ENCODE results near the gene REP15. TPM values are rescaled to one million over a fixed set of nuclear protein-coding genes. Genes with fewer than 3 reads are reported as not detected.

REP15 gene
- total RNA-seq, 1 donor, result 4.0 TPM

- H3K4me1 ChIP-seq (ENCODE audit: insufficient read depth, low read length), result peaks cover 7% of the 10 kb centered on the region
- no peak overlapping the region for H2AFZ ChIP-seq (ENCODE audit: low read length)
- no peak for TF ChIP-seq CTCF (IDR thresholded peaks at IDR 0.05; ENCODE audit: extremely low read depth, low read depth, low read length)
- DNase-seq (ENCODE audit: insufficient read length, low spot score, missing footprints), result no peak
- H3K4me2 ChIP-seq (ENCODE audit: insufficient read depth, low read length), result no peak overlapping the region
- no peak overlapping the region for H3K4me3 ChIP-seq (ENCODE audit: insufficient read depth, low read length)
- H3K36me3 ChIP-seq (ENCODE audit: insufficient read depth, low read length), result peaks cover 97% of the 10 kb centered on the region
- peaks cover 3% of the 10 kb centered on the region for H4K20me1 ChIP-seq (ENCODE audit: insufficient read depth, low read length)
- H3K27ac ChIP-seq (ENCODE audit: low read depth, low read length), result no peak overlapping the region
- H3K79me2 ChIP-seq (ENCODE audit: insufficient read depth, low read length), result peaks cover 3% of the 10 kb centered on the region
- no peaks in the 10 kb centered on the region for H3K9me3 ChIP-seq (ENCODE audit: low read depth, low read length)
- no peaks in the 10 kb centered on the region for H3K27me3 ChIP-seq (ENCODE audit: insufficient read depth, low read length)
These were observed 11.0 kb upstream of the REP15 start for GRCh38 chr12:27685274-27685673.

GRCh38 chr12:27686147-27686546, 10.1 kb upstream of the REP15 start:
- no peak for TF ChIP-seq CTCF (IDR thresholded peaks at IDR 0.05; ENCODE audit: extremely low read depth, low read depth, low read length)
- H3K36me3 ChIP-seq (ENCODE audit: insufficient read depth, low read length), result peaks cover 97% of the 10 kb centered on the region

GRCh38 chr12:27688671-27689070, 7.6 kb upstream of the REP15 start:
- no peaks in the 10 kb centered on the region for H3K4me1 ChIP-seq (ENCODE audit: insufficient read depth, low read length)
- no peaks in the 10 kb centered on the region for H3K27me3 ChIP-seq (ENCODE audit: insufficient read depth, low read length)
- H3K79me2 ChIP-seq (ENCODE audit: insufficient read depth, low read length), result peaks cover 3% of the 10 kb centered on the region
- H3K4me3 ChIP-seq (ENCODE audit: insufficient read depth, low read length), result no peak overlapping the region
- peaks cover 3% of the 10 kb centered on the region for H4K20me1 ChIP-seq (ENCODE audit: insufficient read depth, low read length)
- no peak overlapping the region for H3K4me2 ChIP-seq (ENCODE audit: insufficient read depth, low read length)
- DNase-seq (ENCODE audit: insufficient read length, low spot score, missing footprints), result no peak
- TF ChIP-seq CTCF (IDR thresholded peaks at IDR 0.05; ENCODE audit: extremely low read depth, low read depth, low read length), result no peak
- H3K36me3 ChIP-seq (ENCODE audit: insufficient read depth, low read length), result peaks cover 98% of the 10 kb centered on the region
- H3K27ac ChIP-seq (ENCODE audit: low read depth, low read length), result no peak overlapping the region
- no peaks in the 10 kb centered on the region for H3K9me3 ChIP-seq (ENCODE audit: low read depth, low read length)
- no peak overlapping the region for H2AFZ ChIP-seq (ENCODE audit: low read length)

More at GRCh38 chr12:27686147-27686546, 10.1 kb upstream of the REP15 start:
- no peaks in the 10 kb centered on the region for H3K27me3 ChIP-seq (ENCODE audit: insufficient read depth, low read length)
- peaks cover 3% of the 10 kb centered on the region for H4K20me1 ChIP-seq (ENCODE audit: insufficient read depth, low read length)
- no peak overlapping the region for H2AFZ ChIP-seq (ENCODE audit: low read length)
- DNase-seq (ENCODE audit: insufficient read length, low spot score, missing footprints), result no peak
- no peaks in the 10 kb centered on the region for H3K9me3 ChIP-seq (ENCODE audit: low read depth, low read length)
- no peak overlapping the region for H3K4me2 ChIP-seq (ENCODE audit: insufficient read depth, low read length)
- peaks cover 7% of the 10 kb centered on the region for H3K4me1 ChIP-seq (ENCODE audit: insufficient read depth, low read length)
- no peak overlapping the region for H3K27ac ChIP-seq (ENCODE audit: low read depth, low read length)
- H3K4me3 ChIP-seq (ENCODE audit: insufficient read depth, low read length), result no peak overlapping the region
- peaks cover 3% of the 10 kb centered on the region for H3K79me2 ChIP-seq (ENCODE audit: insufficient read depth, low read length)

- H3K4me1 ChIP-seq (ENCODE audit: insufficient read depth, low read length), result no peaks in the 10 kb centered on the region
- peaks cover 100% of the 10 kb centered on the region for H3K36me3 ChIP-seq (ENCODE audit: insufficient read depth, low read length)
- no peaks in the 10 kb centered on the region for H3K9me3 ChIP-seq (ENCODE audit: low read depth, low read length)
- no peak for TF ChIP-seq CTCF (IDR thresholded peaks at IDR 0.05; ENCODE audit: extremely low read depth, low read depth, low read length)
- peaks cover 3% of the 10 kb centered on the region for H3K79me2 ChIP-seq (ENCODE audit: insufficient read depth, low read length)
- no peak overlapping the region for H3K4me2 ChIP-seq (ENCODE audit: insufficient read depth, low read length)
- H3K27me3 ChIP-seq (ENCODE audit: insufficient read depth, low read length), result no peaks in the 10 kb centered on the region
- DNase-seq (ENCODE audit: insufficient read length, low spot score, missing footprints), result no peak
- H4K20me1 ChIP-seq (ENCODE audit: insufficient read depth, low read length), result peaks cover 3% of the 10 kb centered on the region
- no peak overlapping the region for H3K4me3 ChIP-seq (ENCODE audit: insufficient read depth, low read length)
- no peak overlapping the region for H2AFZ ChIP-seq (ENCODE audit: low read length)
- H3K27ac ChIP-seq (ENCODE audit: low read depth, low read length), result no peak overlapping the region
These were observed 6.6 kb upstream of the REP15 start for GRCh38 chr12:27689558-27690180.

Data from osteoblast (primary cell).